HUES6 (cell line): ENCODE measurements around the gene C6orf47.

Experiments
- H3K27ac ChIP-seq: 2 replicates; pipeline ENCODE4 v1.7.0; 2013; ENCODE audit warnings: low read depth, mild to moderate bottlenecking, low read length, inconsistent platforms
- H3K27me3 ChIP-seq: 2 replicates; pipeline ENCODE4 v1.6.1; 2013; ENCODE audit warnings: low read length; ENCODE audit not compliant: control insufficient read depth, insufficient read depth
- H3K36me3 ChIP-seq: 2 replicates; pipeline ENCODE4 v1.6.1; 2013; ENCODE audit warnings: low read length; ENCODE audit not compliant: control insufficient read depth, insufficient read depth
- H3K4me1 ChIP-seq: 2 replicates; pipeline ENCODE4 v1.6.1; 2013; ENCODE audit warnings: low read length; ENCODE audit not compliant: control insufficient read depth, insufficient read depth
- H3K4me3 ChIP-seq: 2 replicates; pipeline ENCODE4 v1.5.1; 2013; ENCODE audit warnings: low read depth, low read length
- H3K9ac ChIP-seq: one replicate; pipeline ENCODE4 v1.6.1; 2013; ENCODE audit warnings: mild to moderate bottlenecking, low read length
- H3K9me3 ChIP-seq: 2 replicates; pipeline ENCODE4 v1.6.1; 2013; ENCODE audit warnings: low read depth, low read length; ENCODE audit not compliant: control insufficient read depth, insufficient read depth

C6orf47 gene

GRCh38 chr6:31657406-31658157 lies 3.0 kb downstream of the C6orf47 start:
- peaks cover 9% of the 10 kb centered on the region for H3K4me1 ChIP-seq
- H3K9ac ChIP-seq, result no peak overlapping the region
- H3K4me3 ChIP-seq, result no peak overlapping the region
- H3K9me3 ChIP-seq, result no peaks in the 10 kb centered on the region
- H3K27me3 ChIP-seq, result no peaks in the 10 kb centered on the region
- no peak overlapping the region for H3K27ac ChIP-seq
- peaks cover 19% of the 10 kb centered on the region for H3K36me3 ChIP-seq

DNA sequence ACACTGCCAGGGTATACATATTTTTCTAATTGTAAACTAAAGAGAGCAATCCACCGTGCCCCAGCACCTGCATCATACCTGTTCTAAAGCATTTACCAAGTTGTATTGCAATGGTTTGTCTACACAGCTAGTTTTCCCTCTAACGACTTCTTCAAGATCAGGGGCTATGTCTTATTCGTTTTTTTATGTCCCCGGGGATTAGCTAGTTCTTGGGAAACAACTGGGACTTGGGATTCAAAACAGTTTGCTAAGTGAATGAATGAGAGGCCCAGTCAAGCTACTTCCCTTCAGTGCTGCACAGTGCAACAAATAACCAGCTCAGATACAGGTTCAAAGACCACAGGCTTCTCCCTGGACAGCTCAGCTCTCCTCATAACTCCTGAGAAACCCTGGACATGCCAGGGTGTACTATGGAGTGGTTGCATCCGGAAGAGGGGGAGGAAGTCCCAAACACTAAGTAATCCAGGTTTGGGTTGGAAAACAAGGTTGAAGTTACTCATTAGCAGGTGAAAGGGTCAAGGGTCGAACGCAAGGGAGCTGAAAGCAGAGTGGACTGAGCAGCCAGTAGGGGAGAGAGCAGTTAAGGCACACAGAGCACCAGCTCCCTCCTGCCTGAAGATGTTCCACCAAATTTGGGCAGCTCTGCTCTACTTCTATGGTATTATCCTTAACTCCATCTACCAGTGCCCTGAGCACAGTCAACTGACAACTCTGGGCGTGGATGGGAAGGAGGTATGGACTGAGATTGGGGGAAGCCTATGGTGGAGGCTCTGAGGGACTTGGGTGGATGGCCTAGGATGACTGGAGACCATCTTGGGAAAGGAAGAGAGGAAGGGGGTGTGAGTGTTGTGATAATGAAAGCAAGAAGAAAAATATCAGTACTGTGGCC lies 5.0 kb downstream of the C6orf47 start, which contains the start of gene APOM:
TSS of gene APOM (plus strand) at position 546 of the 889 bp plus-strand sequence. CDS start at position 619, 73 bp downstream.
- no peaks in the 10 kb centered on the region for H3K27me3 ChIP-seq
- peaks cover 4% of the 10 kb centered on the region for H3K4me1 ChIP-seq
- no peak within 1 kb of the TSS for H3K9ac ChIP-seq
- H3K4me3 ChIP-seq, result no peak within 1 kb of the TSS
- H3K9me3 ChIP-seq, result no peaks in the 10 kb centered on the region
- H3K36me3 ChIP-seq, result peaks cover 14% of the 10 kb centered on the region
- no peak within 1 kb of the TSS for H3K27ac ChIP-seq

DNA sequence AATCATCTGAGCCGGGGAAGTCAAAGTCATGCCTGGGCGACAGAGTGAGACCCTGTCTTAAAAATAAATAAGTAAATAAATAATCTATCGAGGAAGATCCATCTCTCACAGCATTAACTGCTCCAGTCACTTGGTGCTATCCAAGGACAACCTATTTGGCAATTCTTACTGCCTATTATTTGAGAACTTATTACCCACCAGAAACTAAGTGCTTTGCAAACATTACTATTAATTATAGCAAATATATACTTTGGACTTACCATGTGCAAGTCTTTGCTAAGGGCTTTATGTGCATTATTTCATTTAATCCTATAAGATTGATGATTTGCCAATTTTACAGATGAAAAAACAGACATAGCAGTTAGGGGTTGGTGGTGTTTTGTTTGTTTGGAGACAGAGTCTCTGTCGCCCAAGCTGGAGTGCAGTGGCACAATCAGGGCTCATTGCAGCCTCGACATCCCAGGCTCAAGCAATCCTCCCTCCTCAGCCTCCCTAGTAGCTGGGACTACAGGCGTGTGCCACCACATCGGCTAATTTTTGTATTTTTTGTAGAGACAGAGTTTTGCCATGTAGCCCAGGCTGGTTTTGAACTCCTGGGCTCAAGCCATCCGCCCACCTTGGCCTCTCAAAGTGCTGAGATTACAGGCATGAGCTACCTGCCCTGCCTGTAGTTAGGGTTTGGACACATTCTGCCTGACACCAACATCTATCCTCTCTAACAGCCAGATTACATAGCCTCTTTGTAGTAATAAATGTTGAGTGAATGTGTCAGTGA lies 5.8 kb downstream of the C6orf47 start:
- H3K36me3 ChIP-seq, result peaks cover 18% of the 10 kb centered on the region
- no peak overlapping the region for H3K27ac ChIP-seq
- no peaks in the 10 kb centered on the region for H3K9me3 ChIP-seq
- no peaks in the 10 kb centered on the region for H3K27me3 ChIP-seq
- no peak overlapping the region for H3K9ac ChIP-seq
- peaks cover 4% of the 10 kb centered on the region for H3K4me1 ChIP-seq
- no peak overlapping the region for H3K4me3 ChIP-seq

- Histone ChIP-seq H3K9me3 (no peaks in the 10 kb centered on the region), H3K4me1 (no peaks in the 10 kb centered on the region), H3K27ac (peak overlapping the region; percentile 98), H3K4me3 (peak overlapping the region; percentile 85), H3K27me3 (no peaks in the 10 kb centered on the region), H3K9ac (peak overlapping the region; percentile 98), H3K36me3 (peaks cover 35% of the 10 kb centered on the region)
Observed at GRCh38 chr6:31652925-31653724, 7.5 kb downstream of the C6orf47 start.

- peak overlapping the region; percentile 85 for H3K4me3 ChIP-seq
- H3K9ac ChIP-seq, result peak overlapping the region; percentile 98
- H3K9me3 ChIP-seq, result no peaks in the 10 kb centered on the region
- H3K4me1 ChIP-seq, result no peaks in the 10 kb centered on the region
- no peak overlapping the region for H3K27ac ChIP-seq
- H3K27me3 ChIP-seq, result no peaks in the 10 kb centered on the region
- peaks cover 38% of the 10 kb centered on the region for H3K36me3 ChIP-seq
Observed at GRCh38 chr6:31651602-31652191, 8.9 kb downstream of the C6orf47 start.

DNA sequence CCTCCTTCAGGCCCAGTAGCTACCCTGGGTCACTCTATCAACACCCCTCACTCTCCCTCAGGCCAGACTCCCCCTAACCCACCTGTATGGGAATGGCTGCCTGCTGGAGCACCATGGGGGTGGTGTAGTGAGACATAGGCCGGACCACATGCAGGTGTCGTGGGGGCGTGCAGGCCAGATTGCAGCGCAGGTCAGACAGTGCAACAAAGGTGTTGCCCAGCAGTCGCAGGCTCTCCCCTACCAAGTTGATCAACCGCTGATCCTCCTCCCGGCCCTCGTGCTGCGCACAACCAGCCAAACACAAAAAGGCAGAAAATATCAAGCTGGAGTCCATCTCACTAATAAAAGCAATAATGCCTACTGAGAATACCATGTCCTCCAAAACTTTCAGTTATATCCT lies 15.3 kb downstream of the C6orf47 start:
- H3K4me1 ChIP-seq, result no peaks in the 10 kb centered on the region
- no peak overlapping the region for H3K27ac ChIP-seq
- no peaks in the 10 kb centered on the region for H3K9me3 ChIP-seq
- no peaks in the 10 kb centered on the region for H3K27me3 ChIP-seq
- H3K36me3 ChIP-seq, result peaks cover 92% of the 10 kb centered on the region
- H3K9ac ChIP-seq, result no peak overlapping the region
- no peak overlapping the region for H3K4me3 ChIP-seq

- no peak overlapping the region for H3K27ac ChIP-seq
- H3K27me3 ChIP-seq, result no peaks in the 10 kb centered on the region
- no peak overlapping the region for H3K4me3 ChIP-seq
- no peaks in the 10 kb centered on the region for H3K9me3 ChIP-seq
- H3K9ac ChIP-seq, result no peak overlapping the region
- peaks cover 94% of the 10 kb centered on the region for H3K36me3 ChIP-seq
- no peaks in the 10 kb centered on the region for H3K4me1 ChIP-seq
Observed at GRCh38 chr6:31643818-31644454, 16.6 kb downstream of the C6orf47 start.

DNA sequence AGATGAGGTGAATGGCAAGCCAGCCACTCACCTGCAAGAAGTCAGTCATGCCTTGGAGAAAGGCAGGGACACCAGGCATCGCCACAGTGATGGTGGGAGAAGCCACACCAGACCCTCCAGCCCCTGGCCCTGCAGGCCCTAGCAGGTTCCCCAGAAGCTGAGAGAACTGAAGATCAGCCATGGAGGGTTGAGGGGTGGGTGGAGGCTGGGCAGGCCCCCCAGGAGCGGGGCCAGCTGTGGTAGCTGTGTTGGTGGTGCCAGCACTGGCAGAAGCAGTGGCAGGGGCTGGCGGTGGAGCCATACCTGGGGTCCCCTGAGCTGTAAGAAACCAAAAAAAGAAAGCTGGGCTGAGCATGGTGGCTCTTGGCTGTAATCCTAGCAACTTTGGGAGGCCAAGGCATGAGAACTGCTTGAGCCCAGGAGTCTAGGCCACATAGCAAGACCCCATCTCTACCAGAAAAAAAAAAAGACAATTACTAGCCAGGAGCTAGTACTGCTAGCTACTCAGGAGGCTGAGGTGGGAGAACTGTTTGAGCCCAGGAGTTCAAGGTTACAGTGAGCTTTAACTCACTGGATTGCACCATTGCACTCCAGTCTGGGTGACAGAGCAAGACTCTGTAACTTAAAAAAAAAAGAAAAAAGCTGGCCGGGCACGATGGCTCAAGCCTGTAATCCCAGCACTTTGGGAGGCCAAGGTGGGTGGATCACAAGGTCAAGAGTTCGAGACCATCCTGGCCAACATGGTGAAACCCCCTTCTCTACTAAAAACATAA lies 17.6 kb downstream of the C6orf47 start:
- no peaks in the 10 kb centered on the region for H3K27me3 ChIP-seq
- H3K36me3 ChIP-seq, result peaks cover 91% of the 10 kb centered on the region
- H3K4me1 ChIP-seq, result no peaks in the 10 kb centered on the region
- H3K9ac ChIP-seq, result no peak overlapping the region
- no peak overlapping the region for H3K27ac ChIP-seq
- H3K4me3 ChIP-seq, result no peak overlapping the region
- no peaks in the 10 kb centered on the region for H3K9me3 ChIP-seq

- Histone ChIP-seq H3K9ac (no peak overlapping the region), H3K36me3 (peaks cover 94% of the 10 kb centered on the region), H3K4me3 (no peak overlapping the region), H3K27me3 (no peaks in the 10 kb centered on the region), H3K9me3 (no peaks in the 10 kb centered on the region), H3K4me1 (no peaks in the 10 kb centered on the region), H3K27ac (no peak overlapping the region)
Observed at GRCh38 chr6:31641370-31641769, 19.2 kb downstream of the C6orf47 start.
